Measurements from ENCODE around the gene TIMM44. TPM values are rescaled to one million over a fixed set of nuclear protein-coding genes. Genes with fewer than 3 reads are reported as not detected.
A peak's percentile ranks its signal among the peaks of the same experiment; 100 is the strongest.
"Not testable (repeated sequence)": the region's sequence is repeated elsewhere in the genome, so short reads cannot be mapped to it uniquely, and the experiment has no call there.

Gene TIMM44
- total RNA-seq, 2 experiments from 2014 or later: 63.6 to 69.6 TPM

- no peak overlapping the region for H3K4me3 Mint-ChIP-seq
- ChIA-PET CTCF (interaction anchor here (0.8 kb wide), 1 partner anchor 19 kb away, joined by 3 read pairs; no protein-coding TSS in a partner anchor), POLR2A (no interaction called here)
- H3K27me3 Mint-ChIP-seq (ENCODE audit: low read depth): no peaks in the 10 kb centered on the region
- H3K27ac Mint-ChIP-seq: no peak overlapping the region
- peaks cover 34% of the 10 kb centered on the region for H3K36me3 Mint-ChIP-seq (ENCODE audit: low read depth)
- no peaks in the 10 kb centered on the region for H3K9me3 Mint-ChIP-seq (ENCODE audit: insufficient read depth)
- ATAC-seq: no peak
- peaks cover 10% of the 10 kb centered on the region for H3K4me1 Mint-ChIP-seq (ENCODE audit: low read depth)
- DNase-seq: no peak
These were observed 19.3 kb upstream of the TIMM44 start for GRCh38 chr19:7962644-7963268.

DNA sequence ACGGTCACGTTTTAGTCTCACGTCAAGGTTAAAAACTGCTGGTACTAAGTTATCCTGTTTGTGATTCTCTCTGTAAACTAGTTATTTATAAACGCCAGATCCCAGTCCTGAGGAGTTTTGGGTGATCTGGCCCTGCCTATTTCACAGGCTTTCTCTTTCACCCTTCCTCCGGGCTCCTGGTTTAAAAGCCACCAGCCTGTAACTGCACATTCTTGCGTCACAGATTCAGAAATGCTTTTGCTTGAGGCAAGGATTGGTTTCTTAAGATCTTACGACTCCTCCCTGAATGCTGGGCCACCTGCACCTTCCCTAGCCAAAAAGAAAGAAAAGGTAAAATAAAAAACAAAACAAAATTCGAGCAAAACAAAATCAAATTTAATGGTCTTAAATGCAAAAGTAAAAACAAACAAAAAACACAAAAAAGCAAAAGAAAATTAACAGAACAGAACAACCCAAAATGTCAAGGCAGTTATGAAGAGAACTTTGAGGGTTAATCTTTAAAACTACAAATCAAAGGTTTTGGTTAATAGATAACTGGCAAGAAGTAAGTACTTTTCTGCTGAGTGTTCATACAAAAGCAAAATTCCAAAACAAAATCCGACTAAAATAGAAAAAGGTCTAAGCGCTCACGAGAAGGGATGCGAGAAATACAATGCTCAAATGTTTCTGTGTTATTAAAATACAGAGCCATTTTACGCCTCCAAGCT is 18.6 kb upstream of the TIMM44 start:
- H3K4me3 Mint-ChIP-seq: no peak overlapping the region
- DNase-seq (no peak), ATAC-seq (no peak)
- H3K36me3 Mint-ChIP-seq (ENCODE audit: low read depth): peaks cover 28% of the 10 kb centered on the region
- no peaks in the 10 kb centered on the region for H3K9me3 Mint-ChIP-seq (ENCODE audit: insufficient read depth)
- ChIA-PET CTCF (interaction anchor here (0.8 kb wide), 1 partner anchor 18 kb away, joined by 3 read pairs; no protein-coding TSS in a partner anchor), POLR2A (no interaction called here)
- H3K27me3 Mint-ChIP-seq (ENCODE audit: low read depth): no peaks in the 10 kb centered on the region
- no peak overlapping the region for H3K27ac Mint-ChIP-seq
- peaks cover 10% of the 10 kb centered on the region for H3K4me1 Mint-ChIP-seq (ENCODE audit: low read depth)

DNA sequence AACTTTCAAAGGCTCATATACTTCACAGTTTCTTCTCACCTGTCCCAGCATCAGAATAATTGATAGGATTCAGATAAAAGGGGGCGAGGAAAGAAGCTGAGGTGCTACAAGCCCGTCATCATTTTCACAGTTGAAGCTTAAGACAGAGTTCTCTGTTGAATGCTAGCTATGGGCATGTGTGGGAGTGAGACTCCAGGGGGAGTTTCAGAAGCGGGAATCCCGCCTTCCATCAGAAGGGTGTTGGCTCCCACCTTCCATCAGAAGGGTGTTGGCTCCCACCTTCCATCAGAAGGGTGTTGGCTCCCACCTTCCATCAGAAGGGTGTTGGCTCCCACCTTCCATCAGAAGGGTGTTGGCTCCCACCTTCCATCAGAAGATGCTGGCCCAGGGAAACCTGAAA is 17.6 kb upstream of the TIMM44 start:
- ATAC-seq; H3K27ac Mint-ChIP-seq; H3K9me3 Mint-ChIP-seq (ENCODE audit: insufficient read depth); H3K4me1 Mint-ChIP-seq (ENCODE audit: low read depth); H3K4me3 Mint-ChIP-seq; H3K27me3 Mint-ChIP-seq (ENCODE audit: low read depth); POLR2A ChIA-PET; DNase-seq: not testable (repeated sequence)
- peaks cover 23% of the 10 kb centered on the region for H3K36me3 Mint-ChIP-seq (ENCODE audit: low read depth)
- CTCF ChIA-PET: interaction anchor here (0.7 to 1.7 kb wide), 4 partner anchors 10 to 290 kb away, joined by 3 to 7 read pairs (median 4); partner anchors contain the start of gene TIMM44

GRCh38 chr19:7959211-7959610 is 15.7 kb upstream of the TIMM44 start:
- Mint-ChIP-seq H3K27me3 (ENCODE audit: low read depth) (no peaks in the 10 kb centered on the region), H3K27ac (no peak overlapping the region), H3K4me1 (ENCODE audit: low read depth) (peaks cover 2% of the 10 kb centered on the region), H3K9me3 (ENCODE audit: insufficient read depth) (no peaks in the 10 kb centered on the region), H3K4me3 (no peak overlapping the region), H3K36me3 (ENCODE audit: low read depth) (peaks cover 18% of the 10 kb centered on the region)
- no peak for ATAC-seq
- POLR2A ChIA-PET: no interaction called here
- CTCF ChIA-PET: interaction anchor here (2.1 kb wide), 1 partner anchor 15 kb away, joined by 13 read pairs; the partner anchor contains the start of gene TIMM44
- DNase-seq: no peak

- no peaks in the 10 kb centered on the region for H3K27me3 Mint-ChIP-seq (ENCODE audit: low read depth)
- H3K9me3 Mint-ChIP-seq (ENCODE audit: insufficient read depth): no peaks in the 10 kb centered on the region
- H3K4me1 Mint-ChIP-seq (ENCODE audit: low read depth): peaks cover 2% of the 10 kb centered on the region
- H3K4me3 Mint-ChIP-seq: no peak overlapping the region
- ATAC-seq (no peak), DNase-seq (no peak)
- POLR2A ChIA-PET: no interaction called here
- no peak overlapping the region for H3K27ac Mint-ChIP-seq
- CTCF ChIA-PET: no interaction called here
- peaks cover 4% of the 10 kb centered on the region for H3K36me3 Mint-ChIP-seq (ENCODE audit: low read depth)
These were observed 12.2 kb upstream of the TIMM44 start for GRCh38 chr19:7955696-7956095.

- Mint-ChIP-seq H3K27ac (no peak overlapping the region), H3K27me3 (ENCODE audit: low read depth) (no peaks in the 10 kb centered on the region), H3K9me3 (ENCODE audit: insufficient read depth) (no peaks in the 10 kb centered on the region), H3K4me1 (ENCODE audit: low read depth) (no peaks in the 10 kb centered on the region), H3K36me3 (ENCODE audit: low read depth) (no peaks in the 10 kb centered on the region), H3K4me3 (no peak overlapping the region)
- ChIA-PET POLR2A (no interaction called here), CTCF (interaction anchor here (3.1 kb wide), 1 partner anchor 9 kb away, joined by 17 read pairs; the partner anchor contains the start of gene TIMM44)
- no peak for ATAC-seq
- DNase-seq: no peak
These were observed 10.1 kb upstream of the TIMM44 start for GRCh38 chr19:7953576-7953975.

- H3K36me3 Mint-ChIP-seq (ENCODE audit: low read depth): no peaks in the 10 kb centered on the region
These were observed 9.6 kb upstream of the TIMM44 start for GRCh38 chr19:7953060-7953459.

DNA sequence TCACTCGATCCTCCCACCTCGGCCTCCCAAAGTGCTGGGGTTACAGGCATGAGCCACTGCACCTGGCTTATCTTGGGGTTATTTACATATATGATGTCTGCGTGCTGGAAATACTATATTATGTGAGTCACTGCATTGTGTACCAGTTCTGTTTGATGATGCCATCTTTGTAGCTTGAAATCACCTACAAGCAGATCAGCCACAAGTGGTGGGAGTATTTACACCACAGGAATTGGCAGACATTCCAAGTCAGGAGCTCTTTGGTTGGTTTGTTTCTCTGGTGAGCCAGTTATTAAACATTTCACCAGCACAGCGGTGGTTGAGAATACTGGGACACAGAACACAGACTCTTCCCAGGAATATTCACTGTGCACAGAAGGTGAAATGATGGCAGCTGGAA is 4.5 kb upstream of the TIMM44 start:
- H3K4me1 Mint-ChIP-seq (ENCODE audit: low read depth): peaks cover 14% of the 10 kb centered on the region
- POLR2A ChIA-PET: no interaction called here
- H3K36me3 Mint-ChIP-seq (ENCODE audit: low read depth): no peaks in the 10 kb centered on the region
- CTCF ChIA-PET: no interaction called here
- no peak overlapping the region for H3K27ac Mint-ChIP-seq
- no peaks in the 10 kb centered on the region for H3K9me3 Mint-ChIP-seq (ENCODE audit: insufficient read depth)
- ATAC-seq (no peak), DNase-seq (no peak)
- no peaks in the 10 kb centered on the region for H3K27me3 Mint-ChIP-seq (ENCODE audit: low read depth)
- no peak overlapping the region for H3K4me3 Mint-ChIP-seq

More at GRCh38 chr19:7953060-7953459, 9.6 kb upstream of the TIMM44 start:
- Mint-ChIP-seq H3K27ac (no peak overlapping the region), H3K4me3 (no peak overlapping the region), H3K27me3 (ENCODE audit: low read depth) (no peaks in the 10 kb centered on the region), H3K4me1 (ENCODE audit: low read depth) (no peaks in the 10 kb centered on the region), H3K9me3 (ENCODE audit: insufficient read depth) (no peaks in the 10 kb centered on the region)
- ATAC-seq (no peak), DNase-seq (no peak)
- ChIA-PET CTCF (interaction anchor here (3.1 kb wide), 1 partner anchor 9 kb away, joined by 17 read pairs; the partner anchor contains the start of gene TIMM44), POLR2A (no interaction called here)

DNA sequence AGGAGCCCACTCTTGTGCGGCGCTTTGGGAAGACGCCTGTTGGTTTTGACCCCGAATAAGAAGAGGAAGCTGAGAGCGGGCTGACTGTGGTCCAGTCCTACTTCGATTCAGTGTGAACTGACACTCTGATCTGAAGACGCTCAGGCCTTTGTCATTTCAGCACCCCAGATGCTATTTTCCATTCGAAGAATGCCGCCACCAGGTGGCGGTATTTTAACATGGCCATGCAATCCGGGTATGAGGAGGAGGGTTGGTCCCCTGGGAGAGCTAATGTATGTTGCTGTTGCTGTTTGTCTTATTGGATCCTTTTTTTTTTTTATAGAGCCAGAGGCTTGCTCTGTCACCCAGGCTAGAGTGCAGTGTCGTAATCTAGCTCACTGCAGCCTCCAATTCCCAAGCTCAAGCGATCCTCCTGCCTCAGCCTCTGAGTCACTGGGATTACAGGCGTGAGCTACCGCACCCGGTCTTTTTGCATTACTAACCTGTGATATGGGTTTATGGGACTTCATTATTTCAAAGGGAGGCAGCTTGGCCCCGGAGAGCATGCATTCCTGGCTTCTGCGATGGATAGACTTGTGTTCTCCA is 803 bp upstream of the TIMM44 start:
- DNase-seq: peak; percentile 92
- peak; percentile 49 for ATAC-seq
- Mint-ChIP-seq H3K4me1 (ENCODE audit: low read depth) (peaks cover 36% of the 10 kb centered on the region), H3K9me3 (ENCODE audit: insufficient read depth) (no peaks in the 10 kb centered on the region), H3K36me3 (ENCODE audit: low read depth) (peaks cover 10% of the 10 kb centered on the region), H3K27me3 (ENCODE audit: low read depth) (no peaks in the 10 kb centered on the region), H3K4me3 (peak overlapping the region; percentile 91), H3K27ac (peak overlapping the region; percentile 97)
- ChIA-PET POLR2A (interaction anchor here (0.5 to 1.9 kb wide), 10 partner anchors 13 to 412 kb away, joined by 3 to 17 read pairs (median 5); partner anchors contain the start of genes ELAVL1, MAP2K7 and SNAPC2), CTCF (interaction anchor here (0.7 to 3.0 kb wide), 38 partner anchors 9 to 646 kb away, joined by 3 to 50 read pairs (median 6); partner anchors contain the start of genes ARHGEF18, ELAVL1, MAP2K7 and SNAPC2)

DNA sequence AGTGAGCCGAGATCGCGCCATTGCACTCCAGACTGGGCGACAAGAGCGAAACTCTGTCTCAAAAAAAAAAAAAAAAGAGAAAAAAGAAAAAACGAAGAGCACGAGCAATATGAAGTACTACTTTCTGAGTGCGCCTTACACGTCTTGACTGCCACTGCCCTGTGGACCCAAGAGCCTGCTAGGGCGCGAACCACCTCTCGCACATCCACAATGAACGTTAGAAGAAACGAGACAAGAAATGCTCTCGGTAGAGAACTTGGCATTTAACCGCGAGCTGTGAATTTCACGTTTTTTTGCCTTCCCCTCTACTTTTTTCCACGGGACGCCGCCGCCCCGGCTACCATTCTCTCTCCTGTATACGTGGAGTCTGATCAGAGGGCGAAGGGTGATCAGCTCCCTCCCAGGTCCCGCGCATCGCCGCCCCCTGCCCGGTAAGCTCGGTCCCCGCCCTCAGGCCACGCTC is 454 bp downstream of the TIMM44 start:
- Mint-ChIP-seq H3K4me3 (peak overlapping the region; percentile 91), H3K9me3 (ENCODE audit: insufficient read depth) (no peaks in the 10 kb centered on the region), H3K27ac (peak overlapping the region; percentile 97), H3K27me3 (ENCODE audit: low read depth) (no peaks in the 10 kb centered on the region), H3K4me1 (ENCODE audit: low read depth) (peaks cover 39% of the 10 kb centered on the region), H3K36me3 (ENCODE audit: low read depth) (peaks cover 14% of the 10 kb centered on the region)
- ATAC-seq (peak; percentile 11), DNase-seq (no peak)
- CTCF ChIA-PET: interaction anchor here (0.8 to 3.0 kb wide), 29 partner anchors 7 to 594 kb away, joined by 3 to 50 read pairs (median 7); partner anchors contain the start of genes ARHGEF18, ELAVL1, SNAPC2 and TRAPPC5
- POLR2A ChIA-PET: interaction anchor here (0.8 to 1.9 kb wide), 11 partner anchors 12 to 874 kb away, joined by 3 to 17 read pairs (median 5); partner anchors contain the start of genes ELAVL1, MAP2K7 and SNAPC2

DNA sequence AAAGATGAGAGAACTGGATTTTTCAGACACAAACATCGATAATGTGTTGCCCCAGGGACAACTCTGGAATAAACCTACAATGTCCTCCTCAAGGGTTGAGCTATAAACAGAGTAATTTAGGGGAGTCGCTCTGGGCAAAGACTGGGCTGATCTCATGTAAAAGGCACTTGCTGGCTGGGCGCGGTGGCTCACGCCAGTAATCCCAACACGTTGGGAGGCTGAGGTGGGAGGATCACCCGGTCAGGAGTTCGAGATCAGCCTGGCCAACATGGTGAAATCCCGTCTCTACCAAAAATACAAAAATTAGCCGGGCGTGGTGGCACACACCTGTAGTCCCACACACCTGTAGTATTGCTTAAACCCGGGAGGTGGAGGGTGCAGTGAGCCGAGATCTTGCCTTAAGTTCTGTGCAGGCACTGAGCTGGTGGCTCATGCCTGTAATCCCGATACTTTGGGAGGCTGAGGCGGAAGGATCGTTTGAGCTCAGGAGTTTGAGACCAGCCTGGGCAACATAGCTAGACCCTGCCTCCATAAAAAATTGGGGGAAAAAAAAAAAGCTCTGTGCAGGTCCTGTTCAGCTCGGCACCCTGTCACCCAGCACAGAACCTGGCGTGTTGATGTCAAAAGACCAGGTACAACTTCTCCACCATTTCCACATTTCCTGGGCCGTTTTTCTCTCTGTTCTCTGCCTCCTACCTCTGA is 1.4 kb downstream of the TIMM44 start:
- peaks cover 39% of the 10 kb centered on the region for H3K4me1 Mint-ChIP-seq (ENCODE audit: low read depth)
- POLR2A ChIA-PET: no interaction called here
- DNase-seq: no peak
- no peaks in the 10 kb centered on the region for H3K9me3 Mint-ChIP-seq (ENCODE audit: insufficient read depth)
- H3K4me3 Mint-ChIP-seq: peak overlapping the region; percentile 91
- no peaks in the 10 kb centered on the region for H3K27me3 Mint-ChIP-seq (ENCODE audit: low read depth)
- CTCF ChIA-PET: interaction anchor here (1.1 kb wide), 1 partner anchor 24 kb away, joined by 3 read pairs; no protein-coding TSS in a partner anchor
- peaks cover 15% of the 10 kb centered on the region for H3K36me3 Mint-ChIP-seq (ENCODE audit: low read depth)
- no peak for ATAC-seq
- peak overlapping the region; percentile 97 for H3K27ac Mint-ChIP-seq

Data from activated CD8-positive, alpha-beta T cell treated with anti-CD3 and anti-CD28 coated beads, Interleukin-2, amount 10 ng/mL, durations not matched to agents 7 days and 5 days (primary cell).